ENCODE measurements around the gene MAST2.
"Not testable (repeated sequence)": the region's sequence is repeated elsewhere in the genome, so short reads cannot be mapped to it uniquely, and the experiment has no call there.

The MAST2 gene

DNA sequence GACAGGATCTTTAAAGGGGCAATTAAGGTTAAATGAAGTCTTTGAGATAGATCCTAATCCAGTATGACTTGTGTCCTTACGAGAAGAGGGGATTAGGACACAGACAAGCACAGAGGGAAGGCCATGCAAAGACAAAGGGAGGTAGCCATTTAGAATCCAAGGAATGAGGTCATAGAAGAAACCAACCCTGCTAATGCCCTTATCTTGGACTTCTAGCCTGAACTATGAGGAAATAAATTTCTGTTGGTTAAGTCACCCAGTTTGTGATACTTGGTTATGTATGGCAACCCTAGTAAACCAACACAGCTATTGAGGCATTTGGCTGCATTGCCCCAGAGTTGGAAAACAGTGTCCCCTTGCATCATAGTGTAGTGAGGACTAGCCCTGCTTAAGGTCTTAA is 121.3 kb downstream of the MAST2 start:
- Histone ChIP-seq H3K4me1 (ENCODE audit: control insufficient read depth in 2 of 2, insufficient read depth in 1 of 2, low read depth in 1 of 2, low read length in 2 of 2) (peaks cover 16 to 18% of the 10 kb centered on the region in 2 donors), H2AK5ac (ENCODE audit: low read depth, low read length) (no peak overlapping the region), H3K9me3 (replicated peaks in 1 of 2; ENCODE audit: control insufficient read depth in 2 of 2, insufficient read depth in 1 of 2, low read depth in 1 of 2, low read length in 2 of 2) (peaks cover 0 to 7% of the 10 kb centered on the region in 2 donors), H3K79me1 (ENCODE audit: low read depth, low read length) (peaks cover 5% of the 10 kb centered on the region), H3K18ac (ENCODE audit: low read length) (no peak overlapping the region), H2BK15ac (ENCODE audit: low read length) (no peak overlapping the region), H3K9ac (ENCODE audit: low read depth, low read length, poor library complexity) (no peak overlapping the region), H2BK5ac (ENCODE audit: low read length) (no peak overlapping the region), H2BK12ac (ENCODE audit: low read length) (no peak overlapping the region), H3K4ac (ENCODE audit: low read length) (no peak overlapping the region), H3K23ac (ENCODE audit: low read depth, low read length, poor library complexity) (no peak overlapping the region), H3K4me3 (ENCODE audit: low read length in 2 of 2) (no peak overlapping the region), H2BK120ac (ENCODE audit: low read depth, low read length) (no peak overlapping the region), H4K8ac (ENCODE audit: low read depth, low read length) (no peak overlapping the region), H3K36me3 (replicated peaks in 1 of 2; ENCODE audit: control insufficient read depth in 2 of 2, insufficient read depth in 2 of 2, low read length in 2 of 2) (no peaks in the 10 kb centered on the region), H3K27me3 (ENCODE audit: control insufficient read depth in 3 of 3, insufficient read depth in 3 of 3, low read depth in 1 of 3, low read length in 3 of 3) (no peaks in the 10 kb centered on the region), H3K27ac (replicated peaks; ENCODE audit: low read length) (no peak overlapping the region), H2AFZ (ENCODE audit: low read length) (no peak overlapping the region), H3K4me2 (ENCODE audit: insufficient read depth, low read length, poor library complexity, severe bottlenecking) (no peak overlapping the region), H3K14ac (ENCODE audit: low read length) (no peak overlapping the region), H4K91ac (ENCODE audit: low read depth, low read length, poor library complexity) (no peak overlapping the region)
- no peak for DNase-seq (ENCODE audit: low spot score)
- no CpG with 5 or more reads among the region's 1 CpG for WGBS, 2 donors (ENCODE audit: extremely low coverage in 2 of 2, insufficient read length in 2 of 2, insufficient replicate concordance in 1 of 2)

DNA sequence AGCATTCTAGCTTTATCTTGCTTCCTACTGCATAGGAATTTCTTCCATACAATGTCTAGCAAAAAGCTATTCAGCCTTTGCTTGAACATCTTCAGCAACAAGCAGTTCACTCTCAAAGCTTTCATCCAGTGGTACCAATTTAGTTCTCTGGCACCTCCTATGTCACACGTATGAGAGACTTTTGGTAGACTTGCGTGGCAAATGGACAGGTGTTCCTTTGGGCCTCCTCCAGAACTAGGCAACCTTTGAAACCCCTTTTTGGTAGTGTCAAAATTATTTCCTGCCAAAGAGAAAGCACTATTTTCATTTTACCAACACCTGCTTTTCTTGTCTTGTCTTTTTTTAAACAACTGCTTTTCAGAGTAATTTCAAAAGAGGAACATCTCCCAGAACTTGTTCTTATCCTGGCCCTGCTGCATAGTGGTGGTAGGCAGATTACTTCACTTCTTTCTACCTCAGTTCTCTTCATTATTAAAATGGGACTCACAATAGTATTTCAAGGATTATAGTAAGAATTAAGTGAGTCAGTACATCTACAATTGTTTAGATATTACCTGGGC is 122.4 kb downstream of the MAST2 start:
- no peak overlapping the region for H3K9ac ChIP-seq (ENCODE audit: low read depth, low read length, poor library complexity)
- H2BK12ac ChIP-seq (ENCODE audit: low read length), result no peak overlapping the region
- H2BK15ac ChIP-seq (ENCODE audit: low read length), result no peak overlapping the region
- no peaks in the 10 kb centered on the region for H3K36me3 ChIP-seq (replicated peaks in 1 of 2; ENCODE audit: control insufficient read depth in 2 of 2, insufficient read depth in 2 of 2, low read length in 2 of 2)
- H4K91ac ChIP-seq (ENCODE audit: low read depth, low read length, poor library complexity), result no peak overlapping the region
- no peak overlapping the region for H3K14ac ChIP-seq (ENCODE audit: low read length)
- DNase-seq (ENCODE audit: low spot score), result no peak
- peaks cover 16 to 18% of the 10 kb centered on the region in 2 donors for H3K4me1 ChIP-seq (ENCODE audit: control insufficient read depth in 2 of 2, insufficient read depth in 1 of 2, low read depth in 1 of 2, low read length in 2 of 2)
- H2BK120ac ChIP-seq (ENCODE audit: low read depth, low read length), result no peak overlapping the region
- H3K9me3 ChIP-seq (replicated peaks in 1 of 2; ENCODE audit: control insufficient read depth in 2 of 2, insufficient read depth in 1 of 2, low read depth in 1 of 2, low read length in 2 of 2), result peaks cover 0 to 7% of the 10 kb centered on the region in 2 donors
- H4K8ac ChIP-seq (ENCODE audit: low read depth, low read length), result no peak overlapping the region
- H3K79me1 ChIP-seq (ENCODE audit: low read depth, low read length), result peaks cover 5% of the 10 kb centered on the region
- no peak overlapping the region for H3K4me3 ChIP-seq (ENCODE audit: low read length in 2 of 2)
- WGBS, 2 donors (ENCODE audit: extremely low coverage in 2 of 2, insufficient read length in 2 of 2, insufficient replicate concordance in 1 of 2), result no CpG with 5 or more reads among the region's 2 CpGs
- H2AFZ ChIP-seq (ENCODE audit: low read length), result no peak overlapping the region
- H3K18ac ChIP-seq (ENCODE audit: low read length), result no peak overlapping the region
- H3K4me2 ChIP-seq (ENCODE audit: insufficient read depth, low read length, poor library complexity, severe bottlenecking), result no peak overlapping the region
- no peak overlapping the region for H3K27ac ChIP-seq (replicated peaks; ENCODE audit: low read length)
- no peak overlapping the region for H3K4ac ChIP-seq (ENCODE audit: low read length)
- no peak overlapping the region for H2BK5ac ChIP-seq (ENCODE audit: low read length)
- no peak overlapping the region for H3K23ac ChIP-seq (ENCODE audit: low read depth, low read length, poor library complexity)
- no peak overlapping the region for H2AK5ac ChIP-seq (ENCODE audit: low read depth, low read length)
- no peaks in the 10 kb centered on the region for H3K27me3 ChIP-seq (ENCODE audit: control insufficient read depth in 3 of 3, insufficient read depth in 3 of 3, low read depth in 1 of 3, low read length in 3 of 3)

DNA sequence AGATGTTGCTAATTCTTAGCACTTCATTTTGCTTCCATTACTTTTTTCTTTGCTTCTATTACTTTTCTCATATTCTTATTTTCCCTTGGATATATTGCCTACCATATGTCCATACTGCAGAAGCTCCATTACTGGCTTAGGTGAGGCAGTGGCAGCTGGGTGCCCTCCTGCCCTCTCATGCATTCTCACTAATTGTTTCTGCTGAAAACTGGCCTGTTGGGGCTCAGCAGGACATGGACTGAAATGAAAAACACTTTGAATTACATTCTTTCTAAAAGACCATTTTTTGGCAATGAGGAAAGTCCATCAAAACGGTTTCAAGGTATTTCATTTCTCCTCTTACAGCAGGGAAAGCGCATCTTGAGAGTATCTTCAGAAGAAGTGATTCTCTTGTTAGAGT is 122.9 kb downstream of the MAST2 start:
- whole genome bisulfite sequencing, 2 donors (ENCODE audit: extremely low coverage in 2 of 2, insufficient read length in 2 of 2, insufficient replicate concordance in 1 of 2), result no CpG with 5 or more reads among the region's 2 CpGs
- Histone ChIP-seq H3K4ac (ENCODE audit: low read length) (no peak overlapping the region), H2AFZ (ENCODE audit: low read length) (no peak overlapping the region), H3K79me1 (ENCODE audit: low read depth, low read length) (peaks cover 4% of the 10 kb centered on the region), H3K4me2 (ENCODE audit: insufficient read depth, low read length, poor library complexity, severe bottlenecking) (no peak overlapping the region), H3K27ac (replicated peaks; ENCODE audit: low read length) (no peak overlapping the region), H3K4me3 (ENCODE audit: low read length in 2 of 2) (no peak overlapping the region), H3K14ac (ENCODE audit: low read length) (no peak overlapping the region), H3K4me1 (ENCODE audit: control insufficient read depth in 2 of 2, insufficient read depth in 1 of 2, low read depth in 1 of 2, low read length in 2 of 2) (peaks cover 16 to 18% of the 10 kb centered on the region in 2 donors), H3K9me3 (replicated peaks in 1 of 2; ENCODE audit: control insufficient read depth in 2 of 2, insufficient read depth in 1 of 2, low read depth in 1 of 2, low read length in 2 of 2) (peaks cover 0 to 4% of the 10 kb centered on the region in 2 donors), H2BK12ac (ENCODE audit: low read length) (no peak overlapping the region), H3K23ac (ENCODE audit: low read depth, low read length, poor library complexity) (no peak overlapping the region), H4K91ac (ENCODE audit: low read depth, low read length, poor library complexity) (no peak overlapping the region), H3K18ac (ENCODE audit: low read length) (no peak overlapping the region), H2BK15ac (ENCODE audit: low read length) (no peak overlapping the region), H2BK5ac (ENCODE audit: low read length) (no peak overlapping the region), H2BK120ac (ENCODE audit: low read depth, low read length) (no peak overlapping the region), H3K9ac (ENCODE audit: low read depth, low read length, poor library complexity) (no peak overlapping the region), H3K36me3 (replicated peaks in 1 of 2; ENCODE audit: control insufficient read depth in 2 of 2, insufficient read depth in 2 of 2, low read length in 2 of 2) (no peaks in the 10 kb centered on the region), H3K27me3 (ENCODE audit: control insufficient read depth in 3 of 3, insufficient read depth in 3 of 3, low read depth in 1 of 3, low read length in 3 of 3) (no peaks in the 10 kb centered on the region), H2AK5ac (ENCODE audit: low read depth, low read length) (no peak overlapping the region), H4K8ac (ENCODE audit: low read depth, low read length) (no peak overlapping the region)
- no peak for DNase-seq (ENCODE audit: low spot score)

DNA sequence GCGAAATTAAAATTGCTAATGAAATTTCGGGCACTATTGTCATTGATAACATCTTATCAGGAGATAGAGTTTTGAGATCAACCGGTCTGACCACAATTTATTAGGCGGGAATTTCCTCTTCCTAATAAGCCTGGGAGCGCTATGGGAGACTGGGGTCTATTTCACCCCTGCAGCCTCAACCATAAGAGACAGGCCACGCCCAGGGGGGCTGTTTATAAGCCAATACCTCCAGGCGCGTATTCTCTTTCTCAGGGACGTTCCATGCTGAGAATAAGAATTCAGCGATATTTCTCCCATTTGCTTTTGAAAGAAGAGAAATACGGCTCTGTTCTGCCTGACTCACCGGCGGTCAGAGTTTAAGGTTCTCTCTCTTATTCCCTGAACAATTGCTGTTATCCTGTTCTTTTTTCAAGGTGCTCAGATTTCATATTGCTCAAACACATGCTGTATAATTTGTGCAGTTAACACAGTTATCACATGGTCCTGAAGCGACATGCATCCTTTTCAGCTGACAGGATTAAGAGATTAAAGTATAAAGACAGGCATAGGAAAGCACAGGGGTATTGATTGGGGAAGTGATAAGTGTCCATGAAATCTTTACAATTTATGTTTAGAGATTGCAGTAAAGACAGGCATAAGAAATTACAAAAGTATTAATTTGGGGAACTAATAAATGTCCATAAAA is 124.0 kb downstream of the MAST2 start:
- not testable (repeated sequence) for H3K18ac ChIP-seq (ENCODE audit: low read length); H3K14ac ChIP-seq (ENCODE audit: low read length); H2BK5ac ChIP-seq (ENCODE audit: low read length); H4K91ac ChIP-seq (ENCODE audit: low read depth, low read length, poor library complexity); H2AFZ ChIP-seq (ENCODE audit: low read length); H2BK120ac ChIP-seq (ENCODE audit: low read depth, low read length); H3K4me3 ChIP-seq (ENCODE audit: low read length in 2 of 2); H3K27me3 ChIP-seq (ENCODE audit: control insufficient read depth in 3 of 3, insufficient read depth in 3 of 3, low read depth in 1 of 3, low read length in 3 of 3); H3K27ac ChIP-seq (replicated peaks; ENCODE audit: low read length); H3K4me2 ChIP-seq (ENCODE audit: insufficient read depth, low read length, poor library complexity, severe bottlenecking); DNase-seq (ENCODE audit: low spot score); H2BK15ac ChIP-seq (ENCODE audit: low read length); H3K4ac ChIP-seq (ENCODE audit: low read length); H3K36me3 ChIP-seq (replicated peaks in 1 of 2; ENCODE audit: control insufficient read depth in 2 of 2, insufficient read depth in 2 of 2, low read length in 2 of 2); H3K23ac ChIP-seq (ENCODE audit: low read depth, low read length, poor library complexity); H2BK12ac ChIP-seq (ENCODE audit: low read length); H4K8ac ChIP-seq (ENCODE audit: low read depth, low read length); H3K9ac ChIP-seq (ENCODE audit: low read depth, low read length, poor library complexity); H3K9me3 ChIP-seq (replicated peaks in 1 of 2; ENCODE audit: control insufficient read depth in 2 of 2, insufficient read depth in 1 of 2, low read depth in 1 of 2, low read length in 2 of 2); H2AK5ac ChIP-seq (ENCODE audit: low read depth, low read length); H3K79me1 ChIP-seq (ENCODE audit: low read depth, low read length)
- WGBS, 2 donors (ENCODE audit: extremely low coverage in 2 of 2, insufficient read length in 2 of 2, insufficient replicate concordance in 1 of 2), result no CpG with 5 or more reads among the region's 14 CpGs
- peaks cover 16 to 18% of the 10 kb centered on the region in 2 donors for H3K4me1 ChIP-seq (ENCODE audit: control insufficient read depth in 2 of 2, insufficient read depth in 1 of 2, low read depth in 1 of 2, low read length in 2 of 2)
